ENCODE results near the gene BCL7A.
"Not testable (repeated sequence)": the region's sequence is repeated elsewhere in the genome, so short reads cannot be mapped to it uniquely, and the experiment has no call there.

The BCL7A gene

DNA sequence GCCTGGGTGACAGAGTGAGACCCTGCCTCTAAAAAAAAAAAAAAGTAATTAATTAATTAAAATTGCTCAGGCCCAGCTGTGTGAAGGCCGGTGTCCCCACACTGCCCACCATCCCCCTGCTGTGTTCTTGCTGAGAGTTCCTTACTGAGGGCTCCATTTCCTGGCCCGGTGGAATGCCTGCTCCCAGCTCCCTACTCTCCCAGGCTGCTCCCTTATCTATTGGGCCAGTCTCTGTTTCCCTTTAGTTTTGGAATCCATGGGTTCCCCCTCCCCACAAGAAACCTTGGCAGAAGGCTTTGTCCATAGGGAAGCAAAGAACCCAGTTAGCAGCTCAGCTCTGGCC lies 75.9 kb downstream of the BCL7A start:
- no peak for DNase-seq

DNA sequence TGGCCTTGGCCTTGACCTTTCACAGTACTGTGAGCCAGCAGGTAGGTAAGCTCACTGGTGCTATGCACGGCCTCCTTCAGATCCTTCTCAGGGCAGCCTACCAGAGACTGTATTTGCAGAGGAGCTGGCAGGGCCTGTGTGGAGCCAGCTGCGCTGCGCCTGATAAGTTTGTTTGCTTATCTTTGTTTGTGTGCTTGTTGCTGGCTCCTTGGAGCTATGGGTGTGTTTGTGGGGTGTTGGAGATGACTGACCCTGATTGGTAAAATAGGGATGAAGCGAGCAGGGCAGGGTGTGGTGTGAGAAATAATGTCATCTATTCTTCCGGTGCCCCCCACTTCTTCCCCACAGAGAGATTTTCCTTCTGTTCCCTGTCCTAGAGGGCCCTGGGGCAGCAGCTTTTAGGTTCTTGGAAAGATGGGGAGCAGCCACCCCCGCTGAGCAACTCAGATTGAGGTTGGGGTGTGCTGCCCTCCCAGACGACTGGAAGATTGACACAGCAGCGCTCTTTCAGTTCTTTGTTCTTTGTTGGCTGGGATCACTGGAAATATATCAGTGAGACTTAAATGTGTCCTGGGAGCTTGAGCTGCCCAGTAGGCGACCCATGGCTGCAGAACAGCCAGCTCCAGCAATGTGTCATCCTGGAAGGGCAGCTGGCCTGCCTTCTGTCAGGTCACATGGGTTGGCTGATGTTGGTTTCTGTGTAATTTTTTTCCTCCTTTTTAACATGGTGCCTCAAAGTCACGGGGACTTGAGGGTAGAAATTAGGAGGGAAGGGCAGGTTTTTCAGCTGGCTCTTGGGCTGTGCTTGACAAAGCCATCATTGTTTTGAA lies 76.5 kb downstream of the BCL7A start:
- DNase-seq: no peak

DNA sequence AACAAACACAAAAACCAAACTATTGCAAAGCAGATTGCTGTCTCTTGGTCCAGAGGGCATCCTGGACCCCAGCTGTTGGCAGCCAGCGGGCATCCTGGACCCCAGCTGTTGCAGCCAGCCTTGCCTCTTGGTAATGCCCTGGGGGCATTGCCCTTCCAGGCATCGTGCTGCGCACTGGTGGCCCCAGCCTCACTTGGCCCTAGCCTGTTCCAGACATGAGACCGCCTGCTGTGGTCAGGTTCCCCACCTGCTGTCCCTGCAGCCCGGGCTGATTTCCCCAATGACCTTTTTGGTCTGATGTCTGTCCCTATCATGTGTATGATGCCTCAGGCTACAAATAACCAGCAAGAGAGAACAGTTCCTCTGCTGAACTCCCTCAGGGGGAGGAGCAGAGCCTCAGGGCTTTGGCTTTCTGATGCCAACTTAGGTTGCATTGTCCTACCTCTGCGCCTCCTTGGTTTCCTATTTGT lies 77.6 kb downstream of the BCL7A start:
- DNase-seq: no peak

DNA sequence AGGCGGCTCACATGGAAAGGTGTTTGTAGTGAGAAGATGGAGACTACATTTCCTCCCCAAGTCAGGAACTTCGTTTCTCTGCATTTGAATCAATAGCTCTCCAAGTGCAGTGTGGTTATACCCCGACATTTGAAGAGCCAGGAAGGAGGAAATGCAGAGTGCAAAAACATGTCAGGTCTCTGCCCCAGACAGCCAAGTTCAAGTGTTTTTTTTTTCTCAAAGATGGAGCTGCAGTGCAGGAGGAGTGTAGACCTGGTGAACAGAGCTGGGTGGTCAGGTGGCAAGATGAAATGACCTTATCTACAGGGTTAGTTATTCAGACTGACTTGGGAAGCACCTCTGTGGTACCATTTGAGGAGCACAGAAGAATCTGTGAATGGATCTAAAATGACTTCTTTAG lies 78.2 kb downstream of the BCL7A start:
- no peak for DNase-seq

DNA sequence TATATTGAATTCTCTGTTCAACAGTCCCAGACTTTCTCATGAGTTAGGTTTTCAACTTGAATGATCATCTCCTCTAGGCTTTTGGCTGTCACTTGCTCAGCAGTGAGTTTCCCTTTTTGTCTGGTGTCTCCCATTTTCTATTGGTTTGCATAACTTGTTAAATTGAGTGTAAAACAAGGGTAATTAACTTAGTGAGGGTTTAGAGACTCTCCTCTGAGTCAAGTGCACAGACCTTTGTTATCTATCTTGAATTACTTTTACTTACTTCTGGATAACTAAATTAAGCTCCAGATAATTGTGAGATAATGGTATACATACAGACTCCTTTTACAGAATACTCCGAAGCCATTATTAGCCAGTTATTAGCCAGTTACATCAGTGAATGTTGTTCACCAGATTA lies 78.9 kb downstream of the BCL7A start:
- no peak for DNase-seq

DNA sequence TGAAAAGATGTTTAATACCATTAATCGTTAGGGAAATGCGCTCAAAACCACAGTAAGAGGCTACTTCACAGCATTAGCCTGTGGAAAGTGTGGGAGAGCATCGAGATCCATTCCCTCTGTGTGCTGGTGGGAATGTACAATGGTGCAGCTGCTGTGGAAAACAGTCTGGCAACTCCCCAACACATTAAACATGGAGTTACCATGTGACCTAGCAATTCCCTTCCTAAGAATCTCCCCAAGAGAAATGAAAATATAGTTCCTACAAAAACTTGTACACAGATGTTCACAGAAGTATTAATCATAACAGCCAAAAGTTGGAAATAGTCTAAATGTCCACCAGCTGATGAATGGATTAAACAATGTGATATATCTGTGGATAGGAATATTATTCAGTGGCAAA lies 80.6 kb downstream of the BCL7A start:
- no peak for DNase-seq

DNA sequence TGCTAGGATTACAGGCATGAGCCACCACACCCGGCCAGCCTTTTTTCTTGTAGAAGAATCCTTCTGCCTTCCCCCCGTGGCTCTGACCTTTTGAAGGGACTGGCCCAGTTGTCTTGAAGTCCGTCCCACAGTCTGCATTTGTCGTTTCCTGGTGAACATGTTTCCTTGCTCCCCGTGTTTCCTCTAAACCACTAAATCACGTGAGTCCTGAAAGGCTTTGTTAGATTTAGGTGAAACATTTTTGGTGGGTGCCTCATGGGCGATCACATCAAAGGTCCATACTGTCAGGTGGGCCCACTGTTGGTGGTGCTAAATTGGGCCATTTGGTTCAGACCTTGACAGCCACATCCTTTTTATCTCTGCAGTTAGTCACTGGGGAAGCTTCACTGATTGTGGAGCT lies 83.2 kb downstream of the BCL7A start:
- DNase-seq: no peak

DNA sequence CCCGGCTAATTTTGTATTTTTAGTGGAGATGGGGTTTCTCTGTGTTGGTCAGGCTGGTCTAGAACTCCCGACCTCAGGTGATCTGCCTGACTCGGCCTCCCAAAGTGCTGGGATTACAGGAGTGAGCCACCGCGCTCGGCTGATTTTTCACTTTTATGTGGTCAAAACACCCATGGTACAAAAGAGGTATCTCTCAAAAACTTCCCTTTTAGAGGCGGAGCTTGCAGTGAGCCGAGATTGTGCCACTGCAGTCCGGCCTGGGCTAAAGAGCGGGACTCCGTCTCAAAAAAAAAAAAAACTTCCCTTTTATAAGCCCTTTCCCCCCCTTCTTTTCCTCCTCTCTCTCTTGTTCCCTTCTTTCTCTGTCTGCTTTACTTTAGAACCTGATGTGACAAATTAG lies 83.8 kb downstream of the BCL7A start:
- DNase-seq: not testable (repeated sequence)

DNA sequence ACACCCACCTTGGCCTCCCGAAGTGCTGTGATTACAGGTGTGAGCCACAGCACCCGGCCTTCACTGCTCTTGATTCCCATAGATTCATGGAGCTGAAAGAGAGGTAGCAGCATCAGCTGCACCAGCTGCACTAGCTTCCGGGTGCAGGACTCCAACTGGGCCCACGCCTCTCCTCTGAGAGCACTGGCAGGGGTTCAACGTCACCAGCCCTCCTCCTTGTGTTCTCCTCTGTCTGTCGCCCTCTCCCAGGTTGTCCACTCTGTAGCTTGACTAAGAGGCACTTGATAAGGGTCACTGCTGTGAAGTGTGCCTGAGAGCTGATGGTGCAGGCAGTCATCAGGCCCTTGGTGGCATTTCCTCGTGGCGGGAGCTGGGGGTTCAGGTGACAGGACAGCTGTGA lies 85.2 kb downstream of the BCL7A start:
- no peak for DNase-seq

DNA sequence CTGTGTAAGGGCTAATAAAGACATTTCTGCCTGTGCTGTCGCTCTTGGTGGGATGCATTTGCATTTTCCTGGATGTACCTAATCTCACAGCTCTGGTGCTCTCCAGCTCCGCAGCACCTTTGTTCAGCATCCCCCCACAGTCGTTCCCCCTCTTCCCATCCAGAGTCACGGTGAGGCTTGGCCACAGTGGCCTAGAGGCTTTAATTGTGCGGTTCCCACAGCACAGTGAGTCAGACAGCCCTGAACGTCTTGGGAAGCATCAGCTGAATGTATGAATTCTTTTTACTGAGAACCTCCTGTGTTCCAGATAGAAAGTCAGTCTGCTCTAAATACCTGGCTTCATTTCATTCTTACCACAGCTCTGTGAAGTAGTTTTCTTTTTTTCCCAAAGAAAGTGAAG lies 85.6 kb downstream of the BCL7A start:
- DNase-seq: no peak

DNA sequence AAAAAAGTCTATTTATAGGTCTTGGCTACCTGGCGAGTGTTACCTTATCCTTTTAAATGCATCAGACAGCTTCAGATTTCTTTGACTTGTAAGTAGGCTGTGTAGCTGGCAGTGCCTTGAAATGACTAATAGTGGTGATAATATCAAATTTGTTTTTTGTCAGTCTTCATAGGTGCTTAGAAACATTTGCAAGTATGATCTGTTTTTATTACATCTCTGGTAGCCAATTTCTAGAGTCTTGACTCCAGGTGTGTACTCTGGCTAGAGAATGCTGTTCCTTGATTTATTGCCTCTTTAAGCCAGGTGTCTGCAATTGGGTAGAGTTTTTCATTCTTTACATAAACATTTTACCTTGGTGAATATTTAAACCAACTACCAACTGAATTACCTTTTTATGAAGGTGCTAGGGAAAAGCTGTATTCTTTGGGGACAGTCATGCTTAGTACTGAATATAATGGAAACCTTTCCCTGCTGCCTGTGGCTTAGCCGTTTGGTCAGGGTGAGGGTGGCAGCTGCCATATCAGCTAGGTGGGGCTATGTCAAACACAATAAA lies 89.5 kb downstream of the BCL7A start:
- no peak for DNase-seq
